Stomach (tissue), 9 donors: ENCODE measurements around the gene ANKRD44. TPM values are rescaled to one million over a fixed set of nuclear protein-coding genes. Genes with fewer than 3 reads are reported as not detected.

Source experiments
- DNase-seq, 2 donors: peaks; one replicate each; pipeline versions ENCODE4 v3.0.0 to v3.0.0-alpha.2; 2013 to 2019
- H3K27ac ChIP-seq, 5 donors: fragments of 200-600 bp in 4 of 5; sonication (generic) in 4 of 5; one replicate each; pipeline ENCODE4 v1.5.1; 2013 to 2019; ENCODE audit warnings: mild to moderate bottlenecking in 1 of 5, moderate library complexity in 1 of 5
- H3K27me3 ChIP-seq, 3 donors: fragments of 200-600 bp; sonication (generic); one replicate each; pipeline ENCODE4 v1.5.1; 2017 to 2019; ENCODE audit warnings: mixed run types in 1 of 3
- H3K36me3 ChIP-seq, 4 donors: fragments of 200-600 bp; sonication (generic); 1 replicate in 3 of 4; 2 replicates in 1 of 4; pipeline ENCODE4 v1.5.1; 2016 to 2019
- H3K4me1 ChIP-seq, 4 donors: fragments of 200-600 bp; sonication (generic); one replicate each; pipeline ENCODE4 v1.5.1; 2016 to 2019
- H3K4me3 ChIP-seq, 4 donors: fragments of 200-600 bp; sonication (generic) in 3 of 4; one replicate each; pipeline ENCODE4 v1.5.1; 2016 to 2019; ENCODE audit warnings: mild to moderate bottlenecking in 1 of 4
- H3K9me3 ChIP-seq, 4 donors: fragments of 200-600 bp; sonication (generic); one replicate each; pipeline ENCODE4 v1.5.1; 2016 to 2019
- CTCF ChIP-seq, 7 experiments: fragments of 450-650 bp in 4 of 7; fragments of 200-600 bp in 3 of 7; sonication (generic) in 3 of 7; IDR thresholded peaks; one replicate each; pipeline ENCODE4 v1.5.1; 2016 to 2019; ENCODE audit warnings: antibody characterized with exemption in 7 of 7, control low read depth in 2 of 7, mild to moderate bottlenecking in 1 of 7
- EP300 ChIP-seq: sonication (generic); formaldehyde crosslinking; IDR thresholded peaks from one replicate; pipeline ENCODE4 v1.6.1; 2017; ENCODE audit warnings: antibody characterized with exemption
- POLR2A ChIP-seq, 4 donors: fragments of 450-650 bp; IDR thresholded peaks; one replicate each; pipeline ENCODE4 v1.6.1; 2016; ENCODE audit warnings: antibody characterized with exemption in 4 of 4, control low read depth in 2 of 4, mild to moderate bottlenecking in 1 of 4, moderate library complexity in 1 of 4
- POLR2AphosphoS5 ChIP-seq, 3 donors: sonication (generic); formaldehyde crosslinking; IDR thresholded peaks; one replicate each; pipeline ENCODE4 v1.6.1; 2016; ENCODE audit warnings: antibody characterized with exemption in 3 of 3
- WGBS, 5 donors: extraction: QIAGEN DNeasy Blood & Tissue Kit in 3 of 5; methylation state at CpG; one replicate each; pipeline versions ENCODE4 v1.1.5 to v1.1.7; 2013 to 2018; 5-methylcytosine and 5-hydroxymethylcytosine counted together
- intact Hi-C: fragments of 100-400 bp; cut with DNase I; formaldehyde crosslinking; loops from one replicate; pipeline ENCODE4 v1.15.1; 2023; ENCODE audit warnings: low total_unique reads
- polyA plus RNA-seq, 3 donors: library from polyadenylated mRNA; stranded (reverse); fragments of 200-250 nt; gene quantifications; one replicate each; pipeline ENCODE4 v1.2.3, GENCODE V29; 2013
- total RNA-seq, 5 donors: library from RNA; depleted of rRNA; stranded (reverse); fragments of >200 nt; gene quantifications; one replicate each; pipeline versions ENCODE4 v1.1.0 to v1.2.3, GENCODE V29; 2014 to 2016
- donor health status: healthy with polysubstance abuse.
- donor health status: Bipolar disorder and iron deficiency.
- donor health status: healthy.

The ANKRD44 gene
- total and polyA plus RNA-seq, 8 donors, result 1.2 to 58.4 (median 7.0) TPM

GRCh38 chr2:196955036-196955435 is 355.5 kb downstream of the ANKRD44 start:
- intact Hi-C loops, result no loop called here
- no peak overlapping the region for H3K27ac ChIP-seq
- WGBS, 5 donors, result 52 to 73% (median 58%) methylated on average over 3 of the region's 3 CpGs
- H3K4me1 ChIP-seq, result peaks cover 0 to 7% (median 4%) of the 10 kb centered on the region in 4 donors
- no peaks in the 10 kb centered on the region for H3K27me3 ChIP-seq
- TF ChIP-seq EP300 (no peak), POLR2A (IDR thresholded peaks at IDR 0.05) (no peak), POLR2AphosphoS5 (IDR thresholded peaks at IDR 0.05) (no peak), CTCF (IDR thresholded peaks at IDR 0.05) (no peak)
- no peak overlapping the region for H3K4me3 ChIP-seq
- H3K36me3 ChIP-seq, result no peaks in the 10 kb centered on the region
- no peak for DNase-seq
- H3K9me3 ChIP-seq, result no peaks in the 10 kb centered on the region

DNA sequence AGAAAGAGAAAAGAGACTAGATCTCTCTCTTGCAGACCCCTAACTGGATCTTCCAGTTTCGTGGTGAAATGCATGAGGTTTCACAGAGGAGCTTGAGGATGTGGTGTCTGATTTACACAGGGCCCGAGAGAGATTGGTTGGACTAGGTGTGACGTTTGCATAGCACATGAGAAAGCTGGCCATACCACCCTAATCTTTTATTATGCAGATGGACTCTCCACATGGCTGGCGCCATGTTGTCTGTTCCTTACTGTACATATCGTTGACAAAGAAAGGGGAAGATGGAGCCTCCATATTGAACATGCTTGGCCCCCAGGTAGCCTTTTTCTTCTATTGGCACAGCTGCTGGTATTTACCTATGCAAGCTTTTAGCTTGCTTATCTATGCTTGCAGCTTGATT is 356.6 kb downstream of the ANKRD44 start:
- H3K36me3 ChIP-seq, result no peaks in the 10 kb centered on the region
- intact Hi-C loops, result no loop called here
- TF ChIP-seq EP300 (no peak), POLR2A (IDR thresholded peaks at IDR 0.05) (no peak), POLR2AphosphoS5 (IDR thresholded peaks at IDR 0.05) (no peak), CTCF (IDR thresholded peaks at IDR 0.05) (no peak)
- no peaks in the 10 kb centered on the region for H3K9me3 ChIP-seq
- H3K27me3 ChIP-seq, result no peaks in the 10 kb centered on the region
- no peaks in the 10 kb centered on the region for H3K4me1 ChIP-seq
- no peak overlapping the region for H3K27ac ChIP-seq
- no peak for DNase-seq
- no peak overlapping the region for H3K4me3 ChIP-seq
- 60 to 71% (median 67%) methylated on average over 5 of the region's 5 CpGs for WGBS, 5 donors

GRCh38 chr2:196952936-196953335 is 357.6 kb downstream of the ANKRD44 start:
- intact Hi-C loops, result no loop called here
- WGBS, 5 donors, result 89 to 100% (median 96%) methylated on average over 2 of the region's 2 CpGs
- H3K27ac ChIP-seq, result no peak overlapping the region
- H3K27me3 ChIP-seq, result no peaks in the 10 kb centered on the region
- H3K36me3 ChIP-seq, result no peaks in the 10 kb centered on the region
- no peak for DNase-seq
- H3K4me1 ChIP-seq, result no peaks in the 10 kb centered on the region
- H3K9me3 ChIP-seq, result no peaks in the 10 kb centered on the region
- no peak for TF ChIP-seq CTCF (IDR thresholded peaks at IDR 0.05)
- no peak for TF ChIP-seq POLR2AphosphoS5 (IDR thresholded peaks at IDR 0.05)
- TF ChIP-seq EP300, result no peak
- no peak for TF ChIP-seq POLR2A (IDR thresholded peaks at IDR 0.05)
- H3K4me3 ChIP-seq, result no peak overlapping the region

DNA sequence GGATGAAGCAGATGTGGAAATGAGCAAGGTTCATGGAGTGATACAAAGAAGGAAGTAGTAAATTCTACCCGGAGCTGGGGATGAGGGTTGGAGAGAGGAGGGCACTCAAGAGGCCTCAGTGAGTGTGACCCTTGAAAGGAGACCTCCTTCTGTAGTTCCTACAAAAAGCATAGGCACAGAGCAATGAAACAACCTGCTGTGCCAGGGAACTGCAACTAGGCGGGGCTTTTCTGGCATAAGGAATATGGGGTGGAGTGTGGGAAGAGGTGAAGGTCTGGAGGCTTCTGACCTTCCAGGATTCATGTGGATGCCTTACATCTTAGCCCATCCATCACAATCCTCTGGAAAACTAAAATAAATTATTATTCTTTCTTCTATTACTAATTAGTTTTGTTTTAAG is 358.6 kb downstream of the ANKRD44 start:
- H3K27me3 ChIP-seq, result no peaks in the 10 kb centered on the region
- no peaks in the 10 kb centered on the region for H3K9me3 ChIP-seq
- DNase-seq, result no peak
- TF ChIP-seq CTCF (IDR thresholded peaks at IDR 0.05) (no peak), EP300 (no peak), POLR2AphosphoS5 (IDR thresholded peaks at IDR 0.05) (no peak), POLR2A (IDR thresholded peaks at IDR 0.05) (no peak)
- H3K4me1 ChIP-seq, result no peaks in the 10 kb centered on the region
- 44 to 58% (median 52%) methylated on average over 2 of the region's 2 CpGs for WGBS, 5 donors
- H3K4me3 ChIP-seq, result no peak overlapping the region
- intact Hi-C loops, result no loop called here
- no peak overlapping the region for H3K27ac ChIP-seq
- no peaks in the 10 kb centered on the region for H3K36me3 ChIP-seq
